SK-N-SH (cell line): ENCODE measurements around the gene HNRNPL. TPM values are rescaled to one million over a fixed set of nuclear protein-coding genes. Genes with fewer than 3 reads are reported as not detected.
A peak's percentile ranks its signal among the peaks of the same experiment; 100 is the strongest.

Experiments
- EP300 ChIP-seq, 2 experiments: IDR thresholded peaks; 2 replicates each; pipeline versions ENCODE4 v1.4.0 to v1.6.1; 2012; ENCODE audit warnings: borderline replicate concordance in 1 of 2, low read depth in 1 of 2, low read length in 1 of 2
- EZH2phosphoT487 ChIP-seq: fragments of 200-600 bp; sonication (generic); IDR thresholded peaks from 2 replicates; pipeline ENCODE4 v1.6.1; 2017; ENCODE audit warnings: low read depth, mixed run types, mild to moderate bottlenecking, antibody characterized with exemption, moderate library complexity, borderline replicate concordance
- FOXJ3 ChIP-seq: sonication (generic); formaldehyde crosslinking; IDR thresholded peaks from 2 replicates; pipeline ENCODE4 v1.5.1; 2020; ENCODE audit warnings: mild to moderate bottlenecking, missing genetic modification reagents
- FOXM1 ChIP-seq: IDR thresholded peaks from 2 replicates; pipeline ENCODE4 v1.4.0; 2012; ENCODE audit warnings: low read depth, mild to moderate bottlenecking
- IRF3 ChIP-seq: fragments of 150-350 bp; IDR thresholded peaks from 2 replicates; pipeline ENCODE4 v1.6.1; 2016; ENCODE audit warnings: mild to moderate bottlenecking, low read depth, low read length
- JUND ChIP-seq: IDR thresholded peaks from 2 replicates; pipeline ENCODE4 v1.4.0; 2012
- MXI1 ChIP-seq: IDR thresholded peaks from 2 replicates; pipeline ENCODE4 v1.6.1; 2012; ENCODE audit warnings: mild to moderate bottlenecking, low read depth, low read length, improper control_type of control experiment
- NRF1 ChIP-seq: IDR thresholded peaks from 2 replicates; pipeline ENCODE4 v1.6.1; 2012; ENCODE audit warnings: low read depth, mild to moderate bottlenecking, low read length
- POLR2AphosphoS5 ChIP-seq: IDR thresholded peaks from 2 replicates; pipeline ENCODE4 v1.6.1; 2012; ENCODE audit warnings: low read depth, low read length
- RAD21 ChIP-seq: IDR thresholded peaks from 2 replicates; pipeline ENCODE4 v1.6.1; 2012; ENCODE audit warnings: mild to moderate bottlenecking, low read length
- RCOR1 ChIP-seq: fragments of 150-350 bp; IDR thresholded peaks from 2 replicates; pipeline ENCODE4 v1.6.1; 2017; ENCODE audit warnings: antibody characterized with exemption, low read length
- REST ChIP-seq: IDR thresholded peaks from 2 replicates; pipeline ENCODE4 v1.6.1; 2012; ENCODE audit warnings: mild to moderate bottlenecking, low read depth, low read length, moderate library complexity
- RFX5 ChIP-seq: IDR thresholded peaks from 2 replicates; pipeline ENCODE4 v1.6.1; 2012; ENCODE audit warnings: mild to moderate bottlenecking, improper control_type of control experiment, low read length
- SIN3A ChIP-seq: IDR thresholded peaks from 2 replicates; pipeline ENCODE4 v1.6.1; 2012; ENCODE audit warnings: low read depth, mild to moderate bottlenecking, low read length, moderate library complexity, borderline replicate concordance
- TAF1 ChIP-seq: IDR thresholded peaks from 2 replicates; pipeline ENCODE4 v1.6.1; 2012; ENCODE audit warnings: low read depth, mild to moderate bottlenecking, low read length, moderate library complexity, borderline replicate concordance
- TCF12 ChIP-seq: IDR thresholded peaks from 2 replicates; pipeline ENCODE4 v1.4.0; 2012
- YY1 ChIP-seq: IDR thresholded peaks from 2 replicates; pipeline ENCODE4 v1.4.0; 2012; ENCODE audit warnings: low read depth, mild to moderate bottlenecking
- ZBTB33 ChIP-seq: IDR thresholded peaks from 2 replicates; pipeline ENCODE4 v1.4.0; 2012; ENCODE audit warnings: low read depth, borderline replicate concordance
- polyA plus RNA-seq, 3 experiments: library from polyadenylated mRNA; depleted of rRNA; stranded (reverse); fragments of >200 nt; gene quantifications; 2 replicates each; pipeline ENCODE4 v1.2.3, GENCODE V29; 2012
- TF ChIP-seq, protein P1 (sequence below): fragments of 200-600 bp; sonication (generic); IDR thresholded peaks from 2 replicates; pipeline ENCODE4 v1.6.1; 2017; ENCODE audit warnings: antibody characterized with exemption, mild to moderate bottlenecking, moderate library complexity
- TF ChIP-seq, protein P2 (sequence below): IDR thresholded peaks from 2 replicates; pipeline ENCODE4; 2012

HNRNPL gene
- polyA plus RNA-seq, 1 of the 3 experiments (the other 2 are of a cell fraction) = 280 TPM

DNA sequence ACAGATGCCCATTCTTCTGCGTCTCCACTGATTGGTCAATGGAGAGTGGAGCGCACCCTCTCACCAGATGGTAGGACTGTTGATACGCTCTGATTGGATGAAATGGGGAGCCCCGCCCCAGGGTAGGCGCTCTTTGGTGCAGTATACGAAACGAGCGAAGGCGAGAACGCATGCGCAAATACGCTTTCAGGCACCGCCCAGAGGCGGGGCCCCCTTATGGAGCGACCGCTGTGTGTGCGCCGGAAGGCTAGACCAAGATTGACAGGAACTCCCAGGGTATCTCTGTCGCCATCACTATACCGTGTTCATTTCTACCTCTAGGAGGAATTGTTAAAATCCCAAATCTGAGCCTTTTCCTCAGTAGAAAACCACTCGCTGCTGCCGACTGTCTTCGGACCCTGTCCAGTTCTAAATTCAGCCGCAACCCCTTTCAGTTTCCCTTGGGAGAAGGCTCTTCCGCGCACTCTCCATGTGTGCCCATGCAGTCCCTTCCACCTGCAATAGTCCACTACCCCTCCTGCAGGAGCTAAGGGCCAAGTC, 720 bp upstream of the HNRNPL start (continued):
- no peak for TF ChIP-seq SIN3A
- peak; percentile 83 for TF ChIP-seq IRF3
- TF ChIP-seq JUND = no peak
- peak; percentile 68 for TF ChIP-seq NRF1
- peak; percentile 27; the same call in 1 of the 2 replicates for TF ChIP-seq TAF1
- TF ChIP-seq, protein P1, sequence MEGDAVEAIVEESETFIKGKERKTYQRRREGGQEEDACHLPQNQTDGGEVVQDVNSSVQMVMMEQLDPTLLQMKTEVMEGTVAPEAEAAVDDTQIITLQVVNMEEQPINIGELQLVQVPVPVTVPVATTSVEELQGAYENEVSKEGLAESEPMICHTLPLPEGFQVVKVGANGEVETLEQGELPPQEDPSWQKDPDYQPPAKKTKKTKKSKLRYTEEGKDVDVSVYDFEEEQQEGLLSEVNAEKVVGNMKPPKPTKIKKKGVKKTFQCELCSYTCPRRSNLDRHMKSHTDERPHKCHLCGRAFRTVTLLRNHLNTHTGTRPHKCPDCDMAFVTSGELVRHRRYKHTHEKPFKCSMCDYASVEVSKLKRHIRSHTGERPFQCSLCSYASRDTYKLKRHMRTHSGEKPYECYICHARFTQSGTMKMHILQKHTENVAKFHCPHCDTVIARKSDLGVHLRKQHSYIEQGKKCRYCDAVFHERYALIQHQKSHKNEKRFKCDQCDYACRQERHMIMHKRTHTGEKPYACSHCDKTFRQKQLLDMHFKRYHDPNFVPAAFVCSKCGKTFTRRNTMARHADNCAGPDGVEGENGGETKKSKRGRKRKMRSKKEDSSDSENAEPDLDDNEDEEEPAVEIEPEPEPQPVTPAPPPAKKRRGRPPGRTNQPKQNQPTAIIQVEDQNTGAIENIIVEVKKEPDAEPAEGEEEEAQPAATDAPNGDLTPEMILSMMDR = peak; percentile 29
- no peak for TF ChIP-seq REST
- TF ChIP-seq FOXJ3 (CRISPR knock-in tag) = no peak
- TF ChIP-seq RCOR1 = no peak
- TF ChIP-seq MXI1 = peak; percentile 36; the same call in 1 of the 2 replicates
- no peak for TF ChIP-seq FOXM1
- no peak; a peak in 2 of 4 replicates for TF ChIP-seq EP300 (IDR thresholded peaks at IDR 0.05; ENCODE audit: borderline replicate concordance in 1 of 2, low read depth in 1 of 2, low read length in 1 of 2)
- no peak for TF ChIP-seq ZBTB33
- TF ChIP-seq TCF12 = no peak
- TF ChIP-seq YY1 = peak; percentile 70; the same call in 1 of the 2 replicates
- TF ChIP-seq EZH2phosphoT487 = no peak
- TF ChIP-seq, protein P2, sequence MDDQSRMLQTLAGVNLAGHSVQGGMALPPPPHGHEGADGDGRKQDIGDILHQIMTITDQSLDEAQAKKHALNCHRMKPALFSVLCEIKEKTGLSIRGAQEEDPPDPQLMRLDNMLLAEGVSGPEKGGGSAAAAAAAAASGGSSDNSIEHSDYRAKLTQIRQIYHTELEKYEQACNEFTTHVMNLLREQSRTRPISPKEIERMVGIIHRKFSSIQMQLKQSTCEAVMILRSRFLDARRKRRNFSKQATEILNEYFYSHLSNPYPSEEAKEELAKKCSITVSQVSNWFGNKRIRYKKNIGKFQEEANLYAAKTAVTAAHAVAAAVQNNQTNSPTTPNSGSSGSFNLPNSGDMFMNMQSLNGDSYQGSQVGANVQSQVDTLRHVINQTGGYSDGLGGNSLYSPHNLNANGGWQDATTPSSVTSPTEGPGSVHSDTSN = no peak
- peak; percentile 76; the same call in 1 of the 2 replicates for TF ChIP-seq RFX5
- no peak for TF ChIP-seq RAD21
- peak; percentile 72; the same call in 1 of the 2 replicates for TF ChIP-seq POLR2AphosphoS5
